PFSK-1 (cell line): ENCODE data around the gene THBS1.

Experiments
- FOXP2 ChIP-seq: optimal IDR thresholded peaks from 2 replicates; pipeline ENCODE3; 2011; ENCODE audit warnings: borderline replicate concordance, control low read depth, inconsistent platforms; ENCODE audit not compliant: insufficient read depth; ENCODE audit errors: extremely low read length, extremely low read depth
- POLR2AphosphoS5 ChIP-seq: IDR thresholded peaks from 2 replicates; pipeline ENCODE4 v1.6.1; 2012; ENCODE audit warnings: low read depth, mild to moderate bottlenecking, control low read depth, low read length, moderate library complexity
- REST ChIP-seq, 2 experiments: IDR thresholded peaks; 2 replicates each; pipeline versions ENCODE4 v1.6.1 to v1.8.0; 2011 to 2012; ENCODE audit warnings: low read depth in 2 of 2, low read length in 2 of 2, control low read depth in 1 of 2, inconsistent platforms in 1 of 2, mild to moderate bottlenecking in 1 of 2, moderate library complexity in 1 of 2; ENCODE audit not compliant: insufficient read depth in 1 of 2
- SIN3A ChIP-seq: IDR thresholded peaks from 2 replicates; pipeline ENCODE4 v1.6.1; 2012; ENCODE audit warnings: mild to moderate bottlenecking, low read length, moderate library complexity, borderline replicate concordance; ENCODE audit not compliant: insufficient read depth
- TAF1 ChIP-seq: IDR thresholded peaks from 2 replicates; pipeline ENCODE4 v1.6.1; 2012; ENCODE audit warnings: low read length, control low read depth, borderline replicate concordance; ENCODE audit not compliant: insufficient read depth

The THBS1 gene

GRCh38 chr15:39584266-39584659 lies 3.4 kb downstream of the THBS1 start:
- no peak for TF ChIP-seq TAF1
- no peak for TF ChIP-seq SIN3A
- no peak for TF ChIP-seq POLR2AphosphoS5
- TF ChIP-seq REST (IDR thresholded peaks at IDR 0.05; ENCODE audit: insufficient read depth in 1 of 2, low read depth in 2 of 2, low read length in 2 of 2), result no peak
- no peak for TF ChIP-seq FOXP2

- TF ChIP-seq FOXP2 (no peak), REST (IDR thresholded peaks at IDR 0.05; ENCODE audit: insufficient read depth in 1 of 2, low read depth in 2 of 2, low read length in 2 of 2) (no peak), SIN3A (no peak), TAF1 (no peak), POLR2AphosphoS5 (no peak)
Observed at GRCh38 chr15:39584662-39585388, 3.9 kb downstream of the THBS1 start.

DNA sequence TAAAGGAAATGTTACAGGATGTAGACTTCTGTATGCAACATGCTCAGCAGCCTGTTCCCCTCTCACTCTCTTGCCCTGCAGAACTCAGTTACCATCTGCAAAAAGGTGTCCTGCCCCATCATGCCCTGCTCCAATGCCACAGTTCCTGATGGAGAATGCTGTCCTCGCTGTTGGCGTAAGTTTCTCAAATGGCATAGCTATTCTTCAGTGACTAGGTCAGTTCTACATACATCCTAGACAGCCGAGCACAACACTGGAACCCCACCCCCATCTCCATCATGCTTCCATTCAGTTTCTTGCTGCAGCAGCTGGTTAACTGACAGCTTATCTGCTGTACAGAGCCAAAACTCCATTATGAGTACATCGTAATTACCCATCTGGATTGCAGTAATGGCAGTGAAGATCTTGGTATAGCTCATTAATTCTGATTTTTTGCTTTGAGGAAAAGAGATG lies 4.5 kb downstream of the THBS1 start:
- TF ChIP-seq REST (IDR thresholded peaks at IDR 0.05; ENCODE audit: insufficient read depth in 1 of 2, low read depth in 2 of 2, low read length in 2 of 2), result no peak
- no peak for TF ChIP-seq POLR2AphosphoS5
- TF ChIP-seq SIN3A, result no peak
- no peak for TF ChIP-seq FOXP2
- no peak for TF ChIP-seq TAF1

DNA sequence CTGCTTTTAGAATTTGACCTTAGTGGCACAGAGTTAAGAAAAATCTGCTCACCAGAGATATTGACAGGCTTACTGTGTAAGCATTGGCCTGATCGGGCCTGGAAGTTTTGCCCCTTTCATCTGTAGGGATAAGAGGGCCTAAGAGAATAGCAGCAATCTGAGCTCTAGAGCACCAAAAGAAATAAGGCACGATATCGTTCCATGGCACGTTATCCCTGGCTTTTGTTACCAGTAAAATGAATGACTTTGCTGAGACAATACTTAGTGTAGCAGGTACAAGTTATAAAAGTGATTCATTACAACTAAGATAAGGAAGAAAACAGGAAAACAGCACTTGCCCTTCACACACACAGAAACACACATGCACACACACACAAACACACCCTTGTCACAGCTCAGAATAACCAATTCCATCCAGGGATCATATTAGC lies 5.0 kb downstream of the THBS1 start:
- TF ChIP-seq FOXP2, result no peak
- no peak for TF ChIP-seq POLR2AphosphoS5
- TF ChIP-seq REST (IDR thresholded peaks at IDR 0.05; ENCODE audit: insufficient read depth in 1 of 2, low read depth in 2 of 2, low read length in 2 of 2), result no peak
- TF ChIP-seq SIN3A, result no peak
- TF ChIP-seq TAF1, result no peak
